SK-N-SH (cell line): Measurements from ENCODE around the gene GPR183. TPM values are rescaled to one million over a fixed set of nuclear protein-coding genes. Genes with fewer than 3 reads are reported as not detected.

Experiments used
- CTCF ChIA-PET: fragments of 300-600, 350-600 bp; formaldehyde crosslinking; extraction: SDS; loops from one replicate; lab custom pipeline; 2021; lab: Yijun Ruan, JAX
- POLR2A ChIA-PET: fragments of 350-600 bp; sonication (Branson Sonifier 250); formaldehyde crosslinking; extraction: SDS; loops from one replicate; lab custom pipeline; 2020; ENCODE audit warnings: antibody characterized with exemption, inconsistent platforms; lab: Yijun Ruan, JAX
- DNase-seq: peaks from one replicate; pipeline ENCODE4 v3.0.0; 2012
- H2AFZ ChIP-seq: fragments of 200-600 bp; sonication (generic); 2 replicates; pipeline ENCODE4 v1.8.1; 2016; ENCODE audit warnings: antibody characterized with exemption, mild to moderate bottlenecking, low read depth
- H3F3A ChIP-seq: fragments of 200-600 bp; sonication (generic); replicated peaks from 2 replicates; pipeline ENCODE3; 2016; ENCODE audit warnings: antibody characterized with exemption, mild to moderate bottlenecking; ENCODE audit not compliant: insufficient read depth
- H3K27ac ChIP-seq, 2 experiments: fragments of 200-500 bp in 1 of 2; fragments of 200-600 bp in 1 of 2; sonication (Bioruptor generic) in 1 of 2; sonication (generic), shearing (Covaris generic) in 1 of 2; 2 replicates each; pipeline versions ENCODE4 v1.5.1 to v1.6.1; 2014 to 2016; ENCODE audit warnings: low read depth in 2 of 2, inconsistent platforms in 1 of 2, low read length in 1 of 2, mild to moderate bottlenecking in 1 of 2, mixed read lengths in 1 of 2
- H3K27me3 ChIP-seq: fragments of 200-600 bp; sonication (generic), shearing (Covaris generic); 2 replicates; pipeline ENCODE4 v1.6.1; 2016; ENCODE audit warnings: mixed run types; ENCODE audit not compliant: insufficient read depth
- H3K36me3 ChIP-seq, 2 experiments: fragments of 200-500 bp in 1 of 2; fragments of 200-600 bp in 1 of 2; sonication (Bioruptor generic) in 1 of 2; sonication (generic) in 1 of 2; replicated peaks in 1 of 2; 2 replicates each; pipeline versions ENCODE3 to v1.5.1; 2014 to 2016; ENCODE audit warnings: low read length in 1 of 2, mild to moderate bottlenecking in 1 of 2; ENCODE audit not compliant: insufficient read depth in 2 of 2, control insufficient read depth in 1 of 2
- H3K4me1 ChIP-seq, 2 experiments: fragments of 200-500 bp in 1 of 2; fragments of 200-600 bp in 1 of 2; sonication (Bioruptor generic) in 1 of 2; sonication (generic), shearing (Covaris generic) in 1 of 2; 2 replicates each; pipeline versions ENCODE4 v1.5.1 to v1.6.1; 2014 to 2016; ENCODE audit warnings: low read depth in 1 of 2, low read length in 1 of 2, mixed run types in 1 of 2; ENCODE audit not compliant: insufficient read depth in 2 of 2, control insufficient read depth in 1 of 2
- H3K4me2 ChIP-seq: fragments of 200-600 bp; sonication (generic), shearing (Covaris generic); 2 replicates; pipeline ENCODE4 v1.6.1; 2017; ENCODE audit warnings: mixed run types
- H3K4me3 ChIP-seq, 2 experiments: fragments of 200-500 bp in 1 of 2; fragments of 200-600 bp in 1 of 2; sonication (Bioruptor generic) in 1 of 2; sonication (generic), shearing (Covaris generic) in 1 of 2; 2 replicates each; pipeline versions ENCODE4 v1.5.1 to v1.8.1; 2014 to 2016; ENCODE audit warnings: low read depth in 2 of 2, inconsistent platforms in 1 of 2, low read length in 1 of 2, mild to moderate bottlenecking in 1 of 2, mixed read lengths in 1 of 2, moderate library complexity in 1 of 2
- H3K79me2 ChIP-seq: fragments of 200-600 bp; sonication (generic); 2 replicates; pipeline ENCODE4 v1.8.1; 2017; ENCODE audit warnings: mild to moderate bottlenecking; ENCODE audit not compliant: insufficient read depth
- H3K9ac ChIP-seq: fragments of 200-600 bp; sonication (generic); 2 replicates; pipeline ENCODE4 v1.6.1; 2017; ENCODE audit warnings: mixed run types
- H3K9me2 ChIP-seq: fragments of 200-600 bp; sonication (generic); 2 replicates; pipeline ENCODE4 v1.6.1; 2017; ENCODE audit warnings: mixed run types
- H3K9me3 ChIP-seq: fragments of 200-600 bp; sonication (generic); 2 replicates; pipeline ENCODE4 v1.6.1; 2017; ENCODE audit warnings: mixed run types, mild to moderate bottlenecking, moderate library complexity
- H4K20me1 ChIP-seq: fragments of 200-600 bp; sonication (generic); 2 replicates; pipeline ENCODE4 v1.6.1; 2017; ENCODE audit warnings: mild to moderate bottlenecking, mixed run types; ENCODE audit not compliant: insufficient read depth
- CHD2 ChIP-seq: fragments of 150-350 bp; IDR thresholded peaks from 2 replicates; pipeline ENCODE4 v1.6.1; 2018; ENCODE audit warnings: low read length; ENCODE audit not compliant: partially characterized antibody
- EZH2phosphoT487 ChIP-seq: fragments of 200-600 bp; sonication (generic); IDR thresholded peaks from 2 replicates; pipeline ENCODE4 v1.6.1; 2017; ENCODE audit warnings: low read depth, mixed run types, mild to moderate bottlenecking, antibody characterized with exemption, moderate library complexity, borderline replicate concordance
- FOSL2 ChIP-seq: IDR thresholded peaks from 2 replicates; pipeline ENCODE4 v1.4.0; 2012; ENCODE audit warnings: low read depth, mild to moderate bottlenecking, moderate library complexity, borderline replicate concordance
- GABPA ChIP-seq: IDR thresholded peaks from 2 replicates; pipeline ENCODE4 v1.4.0; 2012; ENCODE audit warnings: low read depth, mild to moderate bottlenecking
- GATA2 ChIP-seq: sonication (generic); formaldehyde crosslinking; IDR thresholded peaks from 2 replicates; pipeline ENCODE4 v1.5.0; 2020; ENCODE audit warnings: mild to moderate bottlenecking, missing genetic modification reagents
- JUND ChIP-seq: IDR thresholded peaks from 2 replicates; pipeline ENCODE4 v1.4.0; 2012
- MAX ChIP-seq: IDR thresholded peaks from 2 replicates; pipeline ENCODE4 v1.4.0; 2012; ENCODE audit warnings: low read depth
- NRF1 ChIP-seq: IDR thresholded peaks from 2 replicates; pipeline ENCODE4 v1.6.1; 2012; ENCODE audit warnings: low read depth, mild to moderate bottlenecking, low read length
- PBX3 ChIP-seq: IDR thresholded peaks from 2 replicates; pipeline ENCODE4; 2012
- POLR2AphosphoS5 ChIP-seq: IDR thresholded peaks from 2 replicates; pipeline ENCODE4 v1.6.1; 2012; ENCODE audit warnings: low read depth, low read length
- RAD21 ChIP-seq: IDR thresholded peaks from 2 replicates; pipeline ENCODE4 v1.6.1; 2012; ENCODE audit warnings: mild to moderate bottlenecking, low read length
- RCOR1 ChIP-seq: fragments of 150-350 bp; IDR thresholded peaks from 2 replicates; pipeline ENCODE4 v1.6.1; 2017; ENCODE audit warnings: antibody characterized with exemption, low read length
- REST ChIP-seq: IDR thresholded peaks from 2 replicates; pipeline ENCODE4 v1.6.1; 2012; ENCODE audit warnings: mild to moderate bottlenecking, low read depth, low read length, moderate library complexity
- RXRA ChIP-seq: IDR thresholded peaks from 2 replicates; pipeline ENCODE4 v1.4.0; 2012; ENCODE audit warnings: low read depth, mild to moderate bottlenecking, borderline replicate concordance
- SMC3 ChIP-seq: IDR thresholded peaks from 2 replicates; pipeline ENCODE4 v1.6.1; 2012; ENCODE audit warnings: low read depth, low read length, improper control_type of control experiment
- USF1 ChIP-seq: IDR thresholded peaks from 2 replicates; pipeline ENCODE4 v1.4.0; 2012; ENCODE audit warnings: low read depth, borderline replicate concordance
- USF2 ChIP-seq: fragments of 150-350 bp; IDR thresholded peaks from 2 replicates; pipeline ENCODE4 v1.6.1; 2017; ENCODE audit warnings: antibody characterized with exemption, low read length, low read depth, borderline replicate concordance
- YY1 ChIP-seq: IDR thresholded peaks from 2 replicates; pipeline ENCODE4 v1.4.0; 2012; ENCODE audit warnings: low read depth, mild to moderate bottlenecking
- ZBTB33 ChIP-seq: IDR thresholded peaks from 2 replicates; pipeline ENCODE4 v1.4.0; 2012; ENCODE audit warnings: low read depth, borderline replicate concordance
- WGBS: methylation state at CpG from one replicate; pipeline ENCODE4 v1.1.6; 2017; ENCODE audit warnings: low lambda C conversion rate; 5-methylcytosine and 5-hydroxymethylcytosine counted together
- polyA plus RNA-seq, 3 experiments: library from polyadenylated mRNA; depleted of rRNA; stranded (reverse); fragments of >200 nt; gene quantifications; 2 replicates each; pipeline ENCODE4 v1.2.3, GENCODE V29; 2012

GPR183 gene
- polyA plus RNA-seq, 1 of the 3 experiments (the other 2 are of a cell fraction) = 0.07 TPM

- TF ChIP-seq GATA2 (CRISPR knock-in tag) (no peak), RCOR1 (no peak), JUND (no peak), POLR2AphosphoS5 (no peak), USF1 (no peak), RXRA (no peak), MAX (no peak)
Measured at GRCh38 chr13:99316657-99317256, 9.6 kb upstream of the GPR183 start (continued).

- Histone ChIP-seq H3F3A (peaks cover 16% of the 10 kb centered on the region), H3K27me3 (no peaks in the 10 kb centered on the region), H3K9me2 (no peaks in the 10 kb centered on the region), H3K36me3 (peaks cover 15 to 20% of the 10 kb centered on the region in 2 experiments), H3K27ac (no peak overlapping the region), H2AFZ (no peak overlapping the region), H3K4me2 (no peak overlapping the region), H3K79me2 (no peaks in the 10 kb centered on the region; the same call in 1 of the 2 replicates), H3K4me3 (no peak overlapping the region), H3K4me1 (peaks cover 14 to 18% of the 10 kb centered on the region in 2 experiments), H3K9ac (no peak overlapping the region), H4K20me1 (no peaks in the 10 kb centered on the region)
- DNase-seq = no peak
- ChIA-PET POLR2A (no interaction called here), CTCF (interaction anchor here (1.9 kb wide), 1 partner anchor 47 kb away, joined by 6 read pairs; no protein-coding TSS in a partner anchor)
- no peak for TF ChIP-seq YY1
- TF ChIP-seq PBX3 = no peak
- TF ChIP-seq RAD21 = no peak
- TF ChIP-seq NRF1 = no peak
- TF ChIP-seq JUND = no peak
- TF ChIP-seq GABPA = no peak
- no peak for TF ChIP-seq REST
- TF ChIP-seq USF2 = no peak
- no peak for TF ChIP-seq MAX
- TF ChIP-seq FOSL2 = no peak
- TF ChIP-seq ZBTB33 = no peak
- no peak for TF ChIP-seq SMC3
- no peak for TF ChIP-seq EZH2phosphoT487
- no peak for TF ChIP-seq CHD2
- no peak for TF ChIP-seq POLR2AphosphoS5
- TF ChIP-seq, all 33 proteins: peak for 0
- 82% methylated on average over 2 of the region's 2 CpGs for WGBS
- no peaks in the 10 kb centered on the region for H3K9me3 ChIP-seq
Measured at GRCh38 chr13:99316224-99316623, 9.0 kb upstream of the GPR183 start.
